Sigmoid colon (tissue), 7 donors: ENCODE data around the gene NCOR2. TPM values are rescaled to one million over a fixed set of nuclear protein-coding genes. Genes with fewer than 3 reads are reported as not detected.

Source experiments
- DNase-seq: peaks from one replicate; pipeline ENCODE4 v3.0.0-alpha.2; 2019
- H3K27ac ChIP-seq, 4 donors: fragments of 200-600 bp; sonication (generic); one replicate each; pipeline ENCODE4 v1.5.1; 2016 to 2019; ENCODE audit warnings: mild to moderate bottlenecking in 1 of 4
- H3K27me3 ChIP-seq, 3 donors: fragments of 200-600 bp; sonication (generic); one replicate each; pipeline ENCODE4 v1.5.1; 2019; ENCODE audit warnings: mild to moderate bottlenecking in 1 of 3
- H3K36me3 ChIP-seq, 4 donors: fragments of 200-600 bp; sonication (generic); one replicate each; pipeline ENCODE4 v1.5.1; 2016 to 2019
- H3K4me1 ChIP-seq, 4 donors: fragments of 200-600 bp; sonication (generic); one replicate each; pipeline ENCODE4 v1.5.1; 2017 to 2019
- H3K4me3 ChIP-seq, 4 donors: fragments of 200-600 bp; sonication (generic); one replicate each; pipeline ENCODE4 v1.5.1; 2017 to 2019; ENCODE audit warnings: mild to moderate bottlenecking in 2 of 4, moderate library complexity in 1 of 4
- H3K9me3 ChIP-seq, 4 donors: fragments of 200-600 bp in 3 of 4; sonication (generic) in 3 of 4; one replicate each; pipeline versions ENCODE4 v1.5.1 to v1.6.1; 2013 to 2019
- CTCF ChIP-seq, 4 experiments: fragments of 450-650 bp in 3 of 4; fragments of 200-600 bp in 1 of 4; IDR thresholded peaks; one replicate each; pipeline ENCODE4 v1.5.1; 2016 to 2019; ENCODE audit warnings: antibody characterized with exemption in 4 of 4, mild to moderate bottlenecking in 3 of 4, moderate library complexity in 2 of 4
- EP300 ChIP-seq, 4 donors: sonication (generic); formaldehyde crosslinking; IDR thresholded peaks; one replicate each; pipeline ENCODE4 v1.6.1; 2017; ENCODE audit warnings: antibody characterized with exemption in 4 of 4
- POLR2A ChIP-seq, 2 donors: fragments of 450-650 bp; IDR thresholded peaks; one replicate each; pipeline ENCODE4 v1.6.1; 2016; ENCODE audit warnings: antibody characterized with exemption in 2 of 2, mild to moderate bottlenecking in 2 of 2, moderate library complexity in 2 of 2
- POLR2AphosphoS5 ChIP-seq, 4 donors: sonication (generic); formaldehyde crosslinking; IDR thresholded peaks; one replicate each; pipeline ENCODE4 v1.6.1; 2017; ENCODE audit warnings: antibody characterized with exemption in 4 of 4
- WGBS, 2 donors: extraction: QIAGEN DNeasy Blood & Tissue Kit; methylation state at CpG; one replicate each; pipeline ENCODE4 v1.1.7; 2013; 5-methylcytosine and 5-hydroxymethylcytosine counted together
- intact Hi-C: fragments of 100-400 bp; cut with DNase I; formaldehyde crosslinking; loops from one replicate; pipeline ENCODE4 v1.15.1; 2023
- polyA plus RNA-seq, 3 donors: library from polyadenylated mRNA; stranded (reverse); fragments of 200-250 nt; gene quantifications; one replicate each; pipeline ENCODE4 v1.2.3, GENCODE V29; 2013
- total RNA-seq, 4 donors: library from RNA; depleted of rRNA; stranded (reverse); fragments of >200 nt; gene quantifications; one replicate each; pipeline ENCODE4 v1.1.0, GENCODE V29; 2016
- donor health status: healthy with polysubstance abuse.
- donor health status: Bipolar disorder and iron deficiency.
- donor health status: healthy.

NCOR2 gene
- total and polyA plus RNA-seq, 7 donors: 18.6 to 134 (median 47.9) TPM

DNA sequence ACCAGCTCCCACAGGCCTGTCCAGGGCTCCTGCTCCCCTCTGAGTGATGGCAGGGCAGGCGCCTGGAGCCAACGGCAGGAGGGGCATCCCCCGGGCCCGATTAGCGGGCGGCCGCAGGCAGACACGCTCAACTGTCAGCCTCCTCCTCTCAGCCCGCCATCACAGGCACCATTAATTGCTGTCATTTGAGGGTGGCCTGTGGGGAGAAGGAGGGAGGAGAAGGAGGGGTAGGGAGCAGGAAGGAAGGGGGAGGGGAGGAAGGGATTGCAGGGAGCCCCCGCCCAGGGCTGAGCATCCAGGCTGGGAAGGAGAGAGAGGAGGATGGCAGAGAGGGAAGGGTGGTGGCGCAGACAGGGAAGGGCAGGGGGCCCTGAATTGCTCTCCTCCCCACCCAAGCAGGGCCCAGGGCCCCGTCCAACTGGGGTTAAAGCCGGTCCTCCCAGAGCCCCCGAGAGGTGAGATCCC is 36.1 kb downstream of the NCOR2 start:
- WGBS, 2 donors: 74 to 87% methylated on average over 14 of the region's 14 CpGs
- no peak for DNase-seq
- Histone ChIP-seq H3K4me1 (peaks cover 0 to 44% (median 39%) of the 10 kb centered on the region in 4 donors), H3K36me3 (no peaks in the 10 kb centered on the region), H3K27me3 (no peaks in the 10 kb centered on the region), H3K9me3 (no peaks in the 10 kb centered on the region), H3K27ac (peak overlapping the region in 3 of 4 donors; percentile 52 to 71 (median 59)), H3K4me3 (no peak overlapping the region)
- intact Hi-C loops: no loop called here
- TF ChIP-seq POLR2A (IDR thresholded peaks at IDR 0.05): no peak
- TF ChIP-seq EP300 (IDR thresholded peaks at IDR 0.05): no peak
- no peak for TF ChIP-seq POLR2AphosphoS5 (IDR thresholded peaks at IDR 0.05)

DNA sequence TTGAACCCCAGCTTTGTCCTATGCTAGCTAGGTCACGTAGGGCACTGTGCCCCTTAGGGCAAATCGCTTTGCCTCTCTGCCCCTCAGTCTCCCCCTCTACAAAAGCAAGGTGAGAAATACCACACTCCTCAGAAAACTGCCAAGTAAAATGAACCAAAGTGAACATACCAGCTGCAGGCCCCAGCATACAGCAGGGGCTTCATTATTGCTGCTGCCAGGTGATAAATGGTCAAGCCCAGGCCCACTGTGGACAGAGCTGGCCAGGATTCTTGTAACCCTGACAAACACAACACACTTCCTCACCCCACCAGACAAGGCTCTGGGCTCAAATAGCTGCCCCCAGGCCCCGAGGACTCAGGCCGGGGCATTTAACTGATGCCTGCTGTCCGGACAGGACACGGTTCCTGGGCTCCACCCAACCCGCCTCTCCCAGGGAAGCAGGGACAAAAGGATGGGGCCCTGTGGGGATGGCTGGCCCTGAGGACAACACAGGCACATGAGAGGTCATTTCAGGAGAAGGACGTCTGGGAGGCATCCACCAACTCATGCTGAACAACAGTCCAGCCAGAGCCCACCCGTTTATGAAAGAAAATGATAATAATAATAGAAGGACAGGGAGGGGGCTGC is 36.7 kb downstream of the NCOR2 start:
- DNase-seq: no peak
- Histone ChIP-seq H3K36me3 (no peaks in the 10 kb centered on the region), H3K4me1 (peaks cover 0 to 44% (median 39%) of the 10 kb centered on the region in 4 donors), H3K27ac (peak overlapping the region in 3 of 4 donors; percentile 52 to 71 (median 59)), H3K27me3 (no peaks in the 10 kb centered on the region), H3K9me3 (no peaks in the 10 kb centered on the region), H3K4me3 (no peak overlapping the region)
- WGBS, 2 donors: 87 to 88% methylated on average over 9 of the region's 9 CpGs
- TF ChIP-seq POLR2AphosphoS5 (IDR thresholded peaks at IDR 0.05) (no peak), EP300 (IDR thresholded peaks at IDR 0.05) (no peak), CTCF (IDR thresholded peaks at IDR 0.05) (no peak), POLR2A (IDR thresholded peaks at IDR 0.05) (no peak)
- intact Hi-C loops: no loop called here

- Histone ChIP-seq H3K36me3 (no peaks in the 10 kb centered on the region), H3K27ac (no peak overlapping the region), H3K27me3 (no peaks in the 10 kb centered on the region), H3K4me1 (peaks cover 0 to 51% (median 40%) of the 10 kb centered on the region in 4 donors), H3K9me3 (no peaks in the 10 kb centered on the region), H3K4me3 (no peak overlapping the region)
- TF ChIP-seq CTCF (IDR thresholded peaks at IDR 0.05): no peak
- no peak for TF ChIP-seq POLR2A (IDR thresholded peaks at IDR 0.05)
- TF ChIP-seq POLR2AphosphoS5 (IDR thresholded peaks at IDR 0.05): no peak
- TF ChIP-seq EP300 (IDR thresholded peaks at IDR 0.05): no peak
- 92 to 95% methylated on average over 6 of the region's 6 CpGs for WGBS, 2 donors
- no peak for DNase-seq
- intact Hi-C loops: no loop called here
Observed at GRCh38 chr12:124529565-124530276, 37.7 kb downstream of the NCOR2 start.

- intact Hi-C loops: no loop called here
- H3K27me3 ChIP-seq: no peaks in the 10 kb centered on the region
- no peaks in the 10 kb centered on the region for H3K36me3 ChIP-seq
- peaks cover 0 to 59% (median 45%) of the 10 kb centered on the region in 4 donors for H3K4me1 ChIP-seq
- DNase-seq: no peak
- 80 to 88% methylated on average over 20 of the region's 20 CpGs for WGBS, 2 donors
- peak overlapping the region in 2 of 4 donors; percentile 14 to 29 for H3K27ac ChIP-seq
- TF ChIP-seq POLR2AphosphoS5 (IDR thresholded peaks at IDR 0.05) (no peak), CTCF (IDR thresholded peaks at IDR 0.05) (no peak), EP300 (IDR thresholded peaks at IDR 0.05) (no peak), POLR2A (IDR thresholded peaks at IDR 0.05) (no peak)
- no peak overlapping the region for H3K4me3 ChIP-seq
- H3K9me3 ChIP-seq: no peaks in the 10 kb centered on the region
Observed at GRCh38 chr12:124527861-124528561, 39.4 kb downstream of the NCOR2 start.
